ENCODE results near the gene SLC39A1. TPM values are rescaled to one million over a fixed set of nuclear protein-coding genes. Genes with fewer than 3 reads are reported as not detected.

Gene SLC39A1
- total RNA-seq, 1 experiment from 2014 or later, result 158 TPM

DNA sequence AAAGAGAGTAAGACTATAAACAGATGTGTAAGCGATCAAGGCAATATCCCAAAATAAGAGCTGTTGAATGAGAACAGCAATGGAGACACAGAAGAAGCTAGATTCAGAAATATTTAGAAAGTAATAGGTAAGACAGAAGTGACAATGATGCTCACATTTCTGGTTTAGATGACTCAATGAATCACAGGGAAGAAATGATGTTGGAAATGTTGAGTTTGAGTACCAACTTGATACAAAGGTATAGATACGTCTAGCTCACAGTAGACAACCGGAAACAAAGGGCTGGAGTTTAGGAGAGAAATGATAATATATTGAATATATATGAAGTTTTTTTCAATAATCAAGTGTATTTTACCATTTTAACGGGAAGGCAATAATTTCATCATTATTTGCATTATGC lies 47.0 kb downstream of the SLC39A1 start:
- ChIA-PET CTCF (interaction anchor here (0.6 kb wide), 1 partner anchor 95 kb away, joined by 5 read pairs; no protein-coding TSS in a partner anchor), POLR2A (no interaction called here)
- intact Hi-C loops (cut with micrococcal nuclease; ENCODE audit: unreplicated experiment) (no loop called here), in situ Hi-C loops (cut with HindIII; ENCODE audit: low pct_unique_long_range_greater_than_20kb, low sequenced_read_pairs) (no loop called here)
- BruUV-seq (replicated peaks), result no TSS peak
- Histone ChIP-seq H3K27me3 (ENCODE audit: control insufficient read depth, insufficient read depth, low read length) (no peaks in the 10 kb centered on the region), H3K9me3 (ENCODE audit: control insufficient read depth, insufficient read depth, low read depth, low read length) (no peaks in the 10 kb centered on the region), H3K4me3 (ENCODE audit: low read depth in 2 of 2, low read length in 2 of 2) (no peak overlapping the region), H3K27ac (ENCODE audit: low read length) (no peak overlapping the region), H3K36me3 (ENCODE audit: control insufficient read depth, insufficient read depth, low read length) (no peaks in the 10 kb centered on the region), H3K4me1 (ENCODE audit: control insufficient read depth, insufficient read depth, low read length) (peaks cover 17% of the 10 kb centered on the region)
- no peak for ATAC-seq
- no peak for DNase-seq (ENCODE audit: low read depth, low spot score)
- TF ChIP-seq POLR2AphosphoS5 (IDR thresholded peaks at IDR 0.05; ENCODE audit: low read depth, low read length), result no peak
- TF ChIP-seq, protein P1, sequence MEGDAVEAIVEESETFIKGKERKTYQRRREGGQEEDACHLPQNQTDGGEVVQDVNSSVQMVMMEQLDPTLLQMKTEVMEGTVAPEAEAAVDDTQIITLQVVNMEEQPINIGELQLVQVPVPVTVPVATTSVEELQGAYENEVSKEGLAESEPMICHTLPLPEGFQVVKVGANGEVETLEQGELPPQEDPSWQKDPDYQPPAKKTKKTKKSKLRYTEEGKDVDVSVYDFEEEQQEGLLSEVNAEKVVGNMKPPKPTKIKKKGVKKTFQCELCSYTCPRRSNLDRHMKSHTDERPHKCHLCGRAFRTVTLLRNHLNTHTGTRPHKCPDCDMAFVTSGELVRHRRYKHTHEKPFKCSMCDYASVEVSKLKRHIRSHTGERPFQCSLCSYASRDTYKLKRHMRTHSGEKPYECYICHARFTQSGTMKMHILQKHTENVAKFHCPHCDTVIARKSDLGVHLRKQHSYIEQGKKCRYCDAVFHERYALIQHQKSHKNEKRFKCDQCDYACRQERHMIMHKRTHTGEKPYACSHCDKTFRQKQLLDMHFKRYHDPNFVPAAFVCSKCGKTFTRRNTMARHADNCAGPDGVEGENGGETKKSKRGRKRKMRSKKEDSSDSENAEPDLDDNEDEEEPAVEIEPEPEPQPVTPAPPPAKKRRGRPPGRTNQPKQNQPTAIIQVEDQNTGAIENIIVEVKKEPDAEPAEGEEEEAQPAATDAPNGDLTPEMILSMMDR (IDR thresholded peaks at IDR 0.05), result no peak
- TF ChIP-seq SIN3A (IDR thresholded peaks at IDR 0.05; ENCODE audit: borderline replicate concordance, insufficient read depth, low read depth, low read length), result no peak
- TF ChIP-seq REST (IDR thresholded peaks at IDR 0.05; ENCODE audit: insufficient read depth in 1 of 2, low read depth in 2 of 2, low read length in 1 of 2), result no peak
- no peak for TF ChIP-seq TCF7L2 (IDR thresholded peaks at IDR 0.05; ENCODE audit: low read depth, low read length)

DNA sequence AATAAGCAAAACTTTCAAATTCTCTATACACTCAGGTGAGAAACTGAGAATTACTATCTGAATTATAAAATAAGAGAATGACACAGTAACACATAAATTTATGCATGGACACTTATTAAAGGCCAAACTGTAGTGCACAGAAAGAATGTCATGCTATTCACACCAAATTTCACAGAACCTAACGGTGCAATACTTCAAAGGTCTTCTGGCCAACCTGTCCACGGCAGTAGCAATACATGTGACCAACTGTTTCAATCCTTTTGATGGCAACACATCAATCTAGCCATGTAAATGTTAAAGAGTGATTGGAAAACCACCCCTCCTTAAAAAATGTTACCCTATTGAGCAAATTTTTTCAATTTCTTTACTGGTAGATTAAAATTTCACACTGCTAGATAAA lies 51.0 kb downstream of the SLC39A1 start:
- BruUV-seq (replicated peaks), result no TSS peak

More for the DNA sequence above, 51.0 kb downstream of the SLC39A1 start:
- ATAC-seq, result no peak
- TF ChIP-seq POLR2AphosphoS5 (IDR thresholded peaks at IDR 0.05; ENCODE audit: low read depth, low read length) (no peak), SIN3A (IDR thresholded peaks at IDR 0.05; ENCODE audit: borderline replicate concordance, insufficient read depth, low read depth, low read length) (no peak), REST (IDR thresholded peaks at IDR 0.05; ENCODE audit: insufficient read depth in 1 of 2, low read depth in 2 of 2, low read length in 1 of 2) (no peak), TCF7L2 (IDR thresholded peaks at IDR 0.05; ENCODE audit: low read depth, low read length) (no peak)
- TF ChIP-seq, protein P1 (IDR thresholded peaks at IDR 0.05), result no peak
- CTCF ChIA-PET, result no interaction called here
- DNase-seq (ENCODE audit: low read depth, low spot score), result no peak
- Histone ChIP-seq H3K9me3 (ENCODE audit: control insufficient read depth, insufficient read depth, low read depth, low read length) (no peaks in the 10 kb centered on the region), H3K27ac (ENCODE audit: low read length) (no peak overlapping the region), H3K27me3 (ENCODE audit: control insufficient read depth, insufficient read depth, low read length) (no peaks in the 10 kb centered on the region), H3K4me3 (ENCODE audit: low read depth in 2 of 2, low read length in 2 of 2) (no peak overlapping the region), H3K4me1 (ENCODE audit: control insufficient read depth, insufficient read depth, low read length) (no peaks in the 10 kb centered on the region), H3K36me3 (ENCODE audit: control insufficient read depth, insufficient read depth, low read length) (no peaks in the 10 kb centered on the region)
- POLR2A ChIA-PET, result no interaction called here
- intact Hi-C loops (cut with micrococcal nuclease; ENCODE audit: unreplicated experiment) (no loop called here), in situ Hi-C loops (cut with HindIII; ENCODE audit: low pct_unique_long_range_greater_than_20kb, low sequenced_read_pairs) (no loop called here)
